Keratinocyte (primary cell): ENCODE measurements around the gene URGCP.

ENCODE experiments used
- EZH2 ChIP-seq: IDR thresholded peaks from one replicate; pipeline ENCODE4 v1.6.1; 2012; ENCODE audit warnings: inconsistent platforms, mild to moderate bottlenecking, low read length, moderate library complexity
- TF ChIP-seq, protein P1 (sequence below), 3 experiments: IDR thresholded peaks in 1 of 3; conservative IDR thresholded peaks in 1 of 3; optimal IDR thresholded peaks in 1 of 3; 2 replicates in 2 of 3; 3 replicates in 1 of 3; pipeline versions ENCODE3 to v1.5.1; 2011; ENCODE audit warnings: low read length in 3 of 3, mild to moderate bottlenecking in 3 of 3, moderate library complexity in 2 of 3, control low read depth in 1 of 3, inconsistent platforms in 1 of 3; ENCODE audit not compliant: insufficient read depth in 2 of 3; ENCODE audit errors: extremely low read depth in 1 of 3

DNA sequence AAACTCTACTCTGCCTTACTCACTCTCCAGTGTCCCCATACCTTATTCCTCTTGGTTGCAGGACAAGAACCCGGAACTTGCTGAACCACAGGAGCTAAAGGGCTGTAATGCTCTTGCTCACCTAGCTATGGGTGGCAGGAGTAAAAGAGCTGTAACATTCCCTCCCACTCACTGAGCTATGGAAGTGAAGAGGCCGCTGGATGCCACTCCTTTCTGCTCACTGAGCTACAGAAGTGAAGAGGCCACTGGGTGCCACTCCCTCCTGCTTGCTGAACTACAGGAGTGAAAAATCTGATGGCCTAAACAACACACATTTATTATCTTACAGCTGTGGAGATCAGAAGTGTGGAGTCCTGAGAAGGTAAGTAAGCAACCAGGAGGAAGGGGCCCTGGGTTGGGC, 54.6 kb downstream of the URGCP start:
- TF ChIP-seq, protein P1, sequence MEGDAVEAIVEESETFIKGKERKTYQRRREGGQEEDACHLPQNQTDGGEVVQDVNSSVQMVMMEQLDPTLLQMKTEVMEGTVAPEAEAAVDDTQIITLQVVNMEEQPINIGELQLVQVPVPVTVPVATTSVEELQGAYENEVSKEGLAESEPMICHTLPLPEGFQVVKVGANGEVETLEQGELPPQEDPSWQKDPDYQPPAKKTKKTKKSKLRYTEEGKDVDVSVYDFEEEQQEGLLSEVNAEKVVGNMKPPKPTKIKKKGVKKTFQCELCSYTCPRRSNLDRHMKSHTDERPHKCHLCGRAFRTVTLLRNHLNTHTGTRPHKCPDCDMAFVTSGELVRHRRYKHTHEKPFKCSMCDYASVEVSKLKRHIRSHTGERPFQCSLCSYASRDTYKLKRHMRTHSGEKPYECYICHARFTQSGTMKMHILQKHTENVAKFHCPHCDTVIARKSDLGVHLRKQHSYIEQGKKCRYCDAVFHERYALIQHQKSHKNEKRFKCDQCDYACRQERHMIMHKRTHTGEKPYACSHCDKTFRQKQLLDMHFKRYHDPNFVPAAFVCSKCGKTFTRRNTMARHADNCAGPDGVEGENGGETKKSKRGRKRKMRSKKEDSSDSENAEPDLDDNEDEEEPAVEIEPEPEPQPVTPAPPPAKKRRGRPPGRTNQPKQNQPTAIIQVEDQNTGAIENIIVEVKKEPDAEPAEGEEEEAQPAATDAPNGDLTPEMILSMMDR (optimal IDR thresholded peaks at IDR 0.05 in 1 of 3, IDR thresholded peaks at IDR 0.05 in 1 of 3, conservative IDR thresholded peaks at IDR 0.05 in 1 of 3; ENCODE audit: extremely low read depth in 1 of 3, insufficient read depth in 2 of 3, low read length in 3 of 3) = no peak
- no peak for TF ChIP-seq EZH2
